Loucy (cell line): ENCODE data around the gene ACSF3.

Source experiments
- CTCF ChIP-seq: fragments of 200-600 bp; sonication (generic); conservative IDR thresholded peaks from 2 replicates; pipeline ENCODE4 v1.5.1; 2014; ENCODE audit warnings: mild to moderate bottlenecking, antibody characterized with exemption, low read length
- EZH2phosphoT487 ChIP-seq: fragments of 200-600 bp; IDR thresholded peaks from 2 replicates; pipeline ENCODE4 v1.6.1; 2018; ENCODE audit warnings: antibody characterized with exemption, mild to moderate bottlenecking, moderate library complexity, borderline replicate concordance

GRCh38 chr16:89120921-89121351 lies 27.3 kb downstream of the ACSF3 start:
- no peak for TF ChIP-seq CTCF
- no peak for TF ChIP-seq EZH2phosphoT487
